ENCODE measurements around the gene A1CF. TPM values are rescaled to one million over a fixed set of nuclear protein-coding genes. Genes with fewer than 3 reads are reported as not detected.
"Not testable (repeated sequence)": the region's sequence is repeated elsewhere in the genome, so short reads cannot be mapped to it uniquely, and the experiment has no call there.

Gene A1CF, protein sequence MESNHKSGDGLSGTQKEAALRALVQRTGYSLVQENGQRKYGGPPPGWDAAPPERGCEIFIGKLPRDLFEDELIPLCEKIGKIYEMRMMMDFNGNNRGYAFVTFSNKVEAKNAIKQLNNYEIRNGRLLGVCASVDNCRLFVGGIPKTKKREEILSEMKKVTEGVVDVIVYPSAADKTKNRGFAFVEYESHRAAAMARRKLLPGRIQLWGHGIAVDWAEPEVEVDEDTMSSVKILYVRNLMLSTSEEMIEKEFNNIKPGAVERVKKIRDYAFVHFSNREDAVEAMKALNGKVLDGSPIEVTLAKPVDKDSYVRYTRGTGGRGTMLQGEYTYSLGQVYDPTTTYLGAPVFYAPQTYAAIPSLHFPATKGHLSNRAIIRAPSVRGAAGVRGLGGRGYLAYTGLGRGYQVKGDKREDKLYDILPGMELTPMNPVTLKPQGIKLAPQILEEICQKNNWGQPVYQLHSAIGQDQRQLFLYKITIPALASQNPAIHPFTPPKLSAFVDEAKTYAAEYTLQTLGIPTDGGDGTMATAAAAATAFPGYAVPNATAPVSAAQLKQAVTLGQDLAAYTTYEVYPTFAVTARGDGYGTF
- not detected for total RNA-seq

DNA sequence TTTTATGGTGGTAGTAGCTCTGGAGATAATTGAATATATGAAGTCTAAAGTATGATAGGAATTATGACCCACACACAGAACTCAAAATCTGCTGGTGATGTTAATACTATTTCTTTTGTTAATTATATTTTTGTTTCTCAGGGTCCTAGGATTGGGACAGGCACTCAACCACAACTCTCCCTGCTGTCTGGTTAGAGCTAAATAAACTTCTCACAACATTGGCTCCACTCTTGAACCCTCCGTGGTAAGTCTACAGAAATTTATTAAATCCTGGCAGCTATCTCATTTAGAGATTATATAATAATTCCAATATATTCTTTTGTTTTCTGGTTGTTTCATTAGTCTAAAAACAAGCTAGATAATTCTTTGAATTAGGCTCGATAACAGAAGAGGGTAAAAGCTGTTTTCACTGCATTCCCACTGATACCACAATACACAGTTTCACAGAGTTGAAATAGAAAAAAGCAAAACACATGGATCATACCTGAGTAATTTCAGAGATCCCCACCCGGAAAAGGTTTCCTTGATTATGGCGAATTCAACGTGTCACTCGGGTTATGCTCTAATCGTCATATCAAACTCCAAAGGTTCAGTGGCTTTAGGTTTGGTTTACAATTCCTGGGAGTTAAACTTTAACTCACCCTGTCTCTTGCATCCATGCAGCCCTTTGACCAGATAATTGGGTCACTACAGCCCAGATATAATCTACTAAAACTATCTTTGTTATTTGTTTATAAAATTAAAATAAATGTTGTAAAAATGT lies at the start of gene A1CF:
Gene A1CF (minus strand): TSS at position 531 of the 763 bp plus-strand sequence. CDS start 25,687 bp downstream, outside the sequence.
- no peak for DNase-seq

DNA sequence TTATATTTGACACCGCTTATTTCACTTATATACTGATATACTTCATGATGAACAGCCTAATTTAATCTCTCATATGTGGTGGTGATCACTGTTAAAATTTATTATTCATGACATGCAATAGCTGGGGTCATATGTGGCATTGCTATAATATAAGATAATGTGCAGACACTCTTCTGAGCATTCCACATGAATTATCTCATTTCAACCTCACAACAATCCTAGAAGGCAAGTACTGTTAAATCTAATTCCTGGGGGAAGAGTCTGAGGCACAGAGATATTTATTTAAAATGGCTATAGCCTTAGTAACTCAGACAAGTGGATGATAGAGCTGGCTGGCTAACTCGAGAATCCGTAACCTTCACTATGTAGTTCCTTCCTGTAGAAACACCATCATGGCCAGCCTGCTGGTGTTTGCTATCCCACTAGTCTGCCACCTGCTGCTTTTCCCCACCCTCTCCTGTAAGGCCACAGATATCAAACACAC lies 46.6 kb upstream of the A1CF start:
- no peak for DNase-seq

DNA sequence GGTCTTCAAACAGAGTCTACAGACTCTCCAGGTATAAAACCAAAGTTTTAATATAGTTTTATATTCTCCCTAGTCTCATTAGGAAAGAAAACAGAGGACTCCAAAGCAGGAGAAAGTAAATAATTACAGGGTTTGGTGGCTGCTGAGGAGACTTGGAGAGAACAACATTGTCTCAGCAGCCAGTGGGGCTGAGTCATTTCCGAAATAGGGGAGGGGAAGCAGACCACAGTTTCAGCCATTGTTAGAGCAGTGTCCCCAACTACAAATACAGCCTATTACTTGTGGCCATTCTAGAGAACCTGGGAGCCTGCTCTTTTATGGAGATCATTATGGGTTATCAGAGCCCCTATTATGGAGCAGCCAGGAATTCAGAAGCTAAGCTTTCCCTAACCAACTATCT lies 44.2 kb upstream of the A1CF start:
- DNase-seq, result no peak

DNA sequence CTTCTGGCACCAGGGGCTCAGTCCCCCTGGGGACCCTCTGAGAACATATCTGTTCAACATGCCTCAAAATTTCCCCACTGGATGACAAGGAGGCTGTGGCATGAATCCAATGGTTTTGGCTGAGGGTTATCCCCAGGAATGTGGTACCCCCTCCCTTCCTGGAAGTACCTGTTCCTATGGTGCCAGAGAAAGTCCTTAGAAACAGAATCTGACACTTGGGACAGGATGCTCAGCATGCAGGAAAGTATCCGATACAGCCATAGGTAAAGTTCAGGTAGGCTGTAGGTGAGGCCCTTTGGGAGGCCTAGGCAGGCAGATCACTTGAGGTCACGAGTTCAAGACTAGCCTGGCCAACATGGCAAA lies 42.7 kb upstream of the A1CF start:
- DNase-seq, result no peak

DNA sequence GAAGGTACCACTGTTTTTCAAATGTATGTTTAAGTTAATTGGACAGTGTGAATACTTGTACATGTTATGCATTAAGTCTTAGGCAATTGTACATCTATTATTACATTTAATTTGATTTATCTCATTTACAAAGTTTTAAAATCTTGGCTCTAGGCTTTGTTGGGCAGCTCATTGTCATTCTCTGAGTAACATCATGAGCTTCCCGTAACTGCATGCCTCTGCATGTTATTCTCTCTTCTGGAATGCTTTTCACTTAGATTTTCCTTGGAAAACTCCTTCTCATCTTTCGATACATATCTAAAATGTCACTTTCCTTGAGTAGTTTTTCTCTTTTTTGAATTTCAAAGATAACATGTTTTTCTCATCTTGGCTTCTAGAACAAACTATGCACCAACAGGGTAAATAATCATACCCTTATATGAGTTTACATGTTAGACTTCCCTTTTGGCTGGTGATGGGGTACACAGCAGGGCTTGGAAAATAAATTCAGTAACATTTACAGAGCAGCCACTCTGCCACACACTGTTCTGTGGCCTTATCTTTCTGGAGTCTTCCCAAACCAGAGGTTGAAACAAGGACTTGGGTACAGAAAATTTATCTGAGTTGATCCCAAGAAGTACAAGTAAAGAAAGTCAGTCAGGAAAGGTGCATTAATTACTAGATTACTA lies 42.2 kb upstream of the A1CF start:
- DNase-seq, result no peak

DNA sequence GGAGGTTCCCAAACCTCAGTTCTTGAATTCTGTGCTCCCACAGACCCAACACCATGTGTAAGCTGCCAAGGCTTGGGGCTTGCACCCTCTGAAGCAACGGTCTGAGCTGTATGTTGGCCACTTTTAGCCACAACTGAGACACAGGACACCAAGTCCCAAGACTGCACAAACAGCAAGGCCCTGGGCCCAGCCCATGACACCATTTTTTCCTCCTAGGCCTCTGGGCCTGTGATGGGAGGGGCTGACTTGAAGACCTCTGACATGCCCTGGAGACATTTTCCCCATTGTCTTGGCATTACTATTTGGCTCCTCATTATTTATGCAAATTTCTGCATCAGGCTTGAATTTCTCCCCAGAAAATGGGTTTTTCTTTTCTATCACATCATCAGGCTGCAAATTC lies 38.0 kb upstream of the A1CF start:
- not testable (repeated sequence) for DNase-seq

DNA sequence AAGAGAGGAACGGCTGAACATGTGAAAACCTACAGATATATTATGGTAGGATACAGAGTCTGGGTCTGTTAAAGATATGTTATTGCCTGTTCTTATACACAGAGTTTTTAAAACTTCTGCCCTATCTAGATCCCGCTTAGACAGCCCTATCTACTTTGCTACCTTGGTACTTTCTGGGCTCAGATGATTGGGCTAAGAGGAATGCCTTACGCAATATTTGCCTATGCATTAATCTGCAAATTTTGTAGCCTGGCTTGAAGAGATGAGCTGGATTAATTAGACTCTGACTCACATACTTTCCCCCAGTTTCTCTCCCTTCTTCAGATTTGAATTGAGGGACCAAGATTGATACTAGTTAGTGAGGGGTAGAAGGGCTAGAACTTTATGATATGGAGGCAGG lies 33.6 kb upstream of the A1CF start:
- DNase-seq, result no peak

DNA sequence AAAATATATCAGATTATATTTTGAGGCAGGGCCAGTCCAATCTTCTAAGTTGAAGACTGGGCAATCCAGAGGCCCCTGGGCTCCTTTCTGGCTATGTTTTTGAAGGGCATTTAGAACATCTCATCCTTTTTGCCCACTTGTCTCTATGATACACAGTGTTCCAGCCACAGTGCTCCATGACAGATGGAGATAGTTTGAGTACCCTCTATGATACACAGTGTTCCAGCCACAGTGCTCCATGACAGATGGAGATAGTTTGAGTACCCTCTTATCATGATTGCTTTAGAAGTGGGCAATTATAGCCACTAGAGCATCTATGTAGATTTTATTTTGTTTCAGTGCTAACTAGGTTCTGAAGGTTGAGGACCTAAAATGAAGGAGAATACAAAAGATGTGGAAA lies 33.1 kb upstream of the A1CF start:
- DNase-seq, result no peak

DNA sequence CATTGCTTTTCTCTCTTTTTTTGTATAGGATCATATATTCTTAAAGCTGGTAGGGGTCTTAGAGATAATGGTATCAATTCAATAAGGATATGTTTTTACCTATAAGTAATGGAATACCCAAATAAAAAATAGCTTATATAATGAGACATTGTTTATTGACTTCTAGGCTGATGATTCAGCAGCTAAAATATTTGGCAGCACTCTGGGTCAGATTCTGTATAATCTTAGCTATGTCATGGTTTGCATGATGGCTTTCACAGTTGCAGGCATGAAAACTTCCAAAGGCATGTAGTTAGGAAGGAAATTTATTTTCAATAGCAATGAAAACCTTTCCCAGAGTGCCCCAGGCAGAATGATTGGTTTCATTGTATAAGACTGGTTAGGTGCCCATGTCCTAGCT lies 32.1 kb upstream of the A1CF start:
- DNase-seq, result no peak

DNA sequence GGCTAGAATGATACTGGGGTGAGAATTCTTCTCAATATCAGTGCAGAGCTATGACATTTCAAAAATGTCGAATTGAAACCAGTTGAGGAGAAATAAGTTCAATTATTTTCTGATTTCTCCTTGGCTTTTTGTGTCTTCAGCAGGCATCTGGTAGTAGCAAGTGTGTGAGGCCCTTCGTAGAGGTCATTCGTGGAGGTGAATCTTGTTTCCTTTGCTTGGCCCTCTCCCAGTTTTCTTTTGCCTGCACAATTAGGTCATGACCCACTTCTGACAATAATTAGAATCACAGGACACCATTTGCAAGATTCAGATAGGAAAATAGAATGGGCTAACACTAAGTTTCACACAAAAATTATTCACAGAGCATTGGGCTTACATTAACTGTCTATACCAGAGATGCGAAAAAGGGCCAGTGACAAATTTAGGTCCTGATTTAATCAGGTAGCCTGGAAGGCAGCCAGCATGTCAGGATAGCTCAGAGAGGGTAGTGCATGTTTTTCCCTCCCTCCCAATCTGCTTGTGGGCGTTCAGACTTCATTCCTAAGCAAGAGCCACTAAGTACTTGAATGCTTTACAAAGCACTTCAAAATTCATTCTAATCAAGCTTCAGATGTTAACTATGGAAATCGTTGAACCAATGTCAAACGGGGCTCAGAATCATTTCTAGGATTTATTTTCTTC lies 24.0 kb upstream of the A1CF start:
- no peak for DNase-seq

DNA sequence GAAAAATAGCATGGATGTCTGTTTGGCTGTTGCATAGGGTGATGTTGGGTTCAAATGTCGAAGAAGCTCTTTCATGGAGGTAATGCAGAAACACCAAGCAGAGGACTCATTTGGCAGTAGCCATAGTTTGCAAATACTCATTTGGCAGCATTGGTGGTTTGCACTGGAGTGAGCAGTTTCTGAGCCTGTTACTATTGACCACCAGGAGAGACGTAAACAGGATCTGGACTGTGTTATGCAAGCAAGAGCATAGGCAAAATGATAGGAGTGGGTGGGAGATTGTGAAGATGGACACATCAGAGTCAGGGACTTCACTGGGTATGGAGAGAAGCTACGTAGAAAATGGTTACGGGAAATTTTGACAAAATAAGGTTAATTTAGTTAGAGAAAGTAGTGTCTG lies 22.9 kb upstream of the A1CF start:
- DNase-seq, result no peak

DNA sequence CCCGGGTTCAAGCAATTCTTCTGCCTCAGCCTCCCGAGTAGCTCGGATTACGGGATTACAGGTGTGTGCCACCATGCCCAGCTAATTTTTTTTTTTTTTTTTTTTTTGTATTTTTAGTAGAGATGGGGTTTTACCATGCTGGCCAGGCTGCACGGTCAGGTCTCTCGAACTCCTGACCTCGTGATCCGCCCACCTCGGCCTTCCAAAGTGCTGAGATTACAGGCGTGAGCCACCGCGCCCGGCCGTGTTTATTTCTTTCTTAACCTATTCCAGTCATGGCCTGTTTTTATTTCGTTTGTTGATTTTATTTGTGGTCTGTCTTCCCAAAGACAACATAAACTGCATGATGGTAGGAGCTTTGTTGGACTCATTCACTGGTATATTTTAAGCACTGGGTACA lies 20.4 kb upstream of the A1CF start:
- DNase-seq, result not testable (repeated sequence)

DNA sequence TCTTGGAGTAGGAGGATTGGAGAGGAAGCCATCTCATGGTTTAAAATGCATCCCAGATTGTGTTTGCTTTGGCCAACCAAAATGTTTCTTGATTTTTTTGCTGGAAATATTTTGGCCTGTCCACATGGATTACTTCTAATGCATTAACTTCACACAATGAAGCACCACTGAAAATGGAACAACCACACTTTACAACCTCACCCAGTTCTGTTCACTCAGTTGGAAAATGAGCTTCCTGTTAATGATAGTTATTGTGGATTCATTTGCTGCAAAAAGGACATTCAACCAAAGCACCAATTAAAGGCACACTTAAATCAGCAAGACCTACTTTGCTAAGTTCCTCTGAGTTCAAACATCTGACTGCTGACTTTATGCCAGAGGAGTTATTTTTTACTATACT lies 11.3 kb upstream of the A1CF start:
- no peak for DNase-seq

DNA sequence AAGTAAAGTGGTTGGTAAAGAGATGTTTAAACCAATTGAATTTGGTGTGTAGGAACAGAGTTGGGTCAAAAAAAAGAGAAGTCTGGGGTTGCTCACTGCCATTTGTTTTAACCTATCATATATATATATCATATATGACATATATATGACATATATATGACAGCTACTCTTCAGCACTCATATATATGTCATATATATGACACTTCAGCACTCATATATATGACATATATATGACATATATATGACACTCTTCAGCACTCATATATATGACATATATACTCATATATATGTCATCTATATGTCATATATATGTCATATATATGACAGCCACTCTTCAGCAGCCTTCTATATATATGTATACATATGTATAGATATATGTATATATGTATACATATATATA lies 8.9 kb upstream of the A1CF start:
- DNase-seq, result no peak

DNA sequence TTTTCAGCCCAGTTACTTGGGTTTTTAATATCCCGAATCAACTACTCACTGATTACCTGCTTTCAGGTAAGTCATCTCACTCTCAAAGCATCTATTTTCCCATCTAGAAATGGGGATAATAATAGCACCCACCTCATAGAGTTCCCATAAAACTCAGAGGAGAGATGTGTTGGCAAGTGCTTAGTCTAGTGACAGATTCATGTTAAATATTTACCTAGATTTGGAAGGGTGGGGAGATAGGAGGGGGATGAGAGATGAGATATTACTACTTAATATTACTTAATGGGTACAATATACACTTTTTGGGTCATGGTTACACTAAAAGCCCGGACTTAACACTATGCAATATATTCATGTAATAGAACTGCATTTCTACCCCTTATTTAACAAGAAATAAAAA lies 7.0 kb upstream of the A1CF start:
- DNase-seq, result no peak

DNA sequence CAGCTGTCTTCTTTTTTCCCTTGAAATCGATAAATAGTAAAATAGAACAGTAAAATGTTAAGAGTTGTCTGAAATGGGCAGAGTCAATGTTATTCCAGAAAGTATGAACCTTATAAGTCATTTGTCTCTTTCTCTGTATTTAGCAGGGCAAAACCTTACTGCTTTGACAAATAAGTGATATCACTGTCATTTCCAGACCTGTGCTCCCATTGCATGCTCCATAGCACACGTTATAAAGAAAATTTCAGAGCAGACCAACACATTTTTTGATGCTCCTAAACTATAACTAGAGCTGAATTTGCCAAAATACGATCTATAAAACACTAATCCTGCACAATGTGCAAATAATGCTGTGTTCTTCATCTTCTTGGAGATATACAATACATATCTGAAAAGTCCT lies 1.1 kb downstream of the A1CF start:
- DNase-seq, result no peak

DNA sequence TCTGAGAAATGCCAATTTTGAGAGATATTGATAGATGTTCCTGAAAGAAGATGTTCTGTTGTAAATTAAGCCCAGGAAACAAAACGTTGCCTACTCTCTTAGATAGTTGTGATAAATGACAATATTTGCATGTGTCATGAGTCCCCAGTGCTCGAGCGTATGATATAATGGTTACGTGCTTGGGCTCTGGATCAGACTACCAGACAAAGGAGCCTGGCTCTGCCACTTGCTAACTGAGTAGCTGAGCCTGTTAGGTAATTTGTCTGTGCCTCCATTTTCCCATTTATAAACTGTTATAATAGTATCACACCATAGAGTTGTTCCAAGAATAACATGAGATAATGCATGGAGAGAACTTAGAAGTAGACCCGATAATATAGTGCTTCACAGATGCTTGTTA lies 1.8 kb downstream of the A1CF start:
- DNase-seq, result no peak

DNA sequence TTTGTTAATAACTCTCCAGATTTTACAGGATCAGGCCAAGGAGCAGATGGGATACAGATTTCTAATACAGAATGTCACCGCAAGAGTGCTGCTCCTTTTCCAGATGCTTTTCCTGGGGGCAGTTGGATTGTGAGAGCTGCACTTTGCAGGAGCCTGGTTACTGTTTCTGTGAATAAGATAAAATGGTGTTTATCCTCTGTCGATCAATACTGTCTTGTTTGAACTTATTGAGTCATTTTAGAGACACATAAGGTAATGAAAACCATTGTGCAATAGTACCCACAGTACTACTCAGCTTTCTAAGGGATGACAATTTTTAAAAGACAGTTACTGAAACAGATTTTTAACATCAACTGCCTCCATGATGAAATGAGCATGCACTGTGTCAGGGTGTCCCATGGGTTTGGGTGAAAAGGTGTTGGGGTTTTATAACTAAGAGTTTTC lies 2.9 kb downstream of the A1CF start:
- no peak for DNase-seq

DNA sequence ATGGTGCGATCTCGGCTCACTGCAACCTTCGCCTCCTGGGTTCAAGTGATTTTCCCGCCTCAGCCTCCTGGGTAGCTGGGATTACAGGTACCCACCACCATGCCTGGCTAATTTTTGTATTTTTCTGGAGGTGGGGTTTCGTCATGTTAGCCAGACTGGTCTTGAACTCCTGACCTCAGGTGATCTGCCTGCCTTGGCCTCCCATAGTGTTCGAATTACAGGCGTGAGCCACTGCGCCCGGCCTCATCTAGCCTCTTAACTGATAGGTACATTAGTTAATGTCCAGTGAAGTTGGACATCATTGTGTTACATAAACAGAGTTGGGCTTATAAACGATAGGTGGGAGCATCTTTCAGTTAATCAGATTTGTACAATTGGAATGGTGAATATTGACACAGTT lies 4.4 kb downstream of the A1CF start:
- not testable (repeated sequence) for DNase-seq

DNA sequence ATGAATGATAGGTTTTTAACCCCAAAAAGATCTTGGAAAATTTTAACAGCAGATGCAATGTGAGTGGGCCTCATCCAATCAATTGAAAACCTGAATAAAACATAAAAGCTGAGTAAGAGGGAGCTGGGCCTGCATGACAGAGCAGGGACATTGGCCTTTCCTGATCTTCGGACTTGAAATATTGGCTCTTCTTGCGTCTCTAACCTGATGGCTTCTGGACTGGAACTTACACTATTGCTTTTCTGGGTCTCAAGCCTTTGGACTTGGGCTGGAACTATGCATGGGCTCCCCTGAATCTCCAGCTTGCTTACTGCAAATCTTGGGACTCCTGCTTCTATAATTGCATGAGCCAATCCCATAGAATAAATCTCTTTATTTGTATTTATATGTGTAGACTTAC lies 9.0 kb downstream of the A1CF start:
- no peak for DNase-seq

DNA sequence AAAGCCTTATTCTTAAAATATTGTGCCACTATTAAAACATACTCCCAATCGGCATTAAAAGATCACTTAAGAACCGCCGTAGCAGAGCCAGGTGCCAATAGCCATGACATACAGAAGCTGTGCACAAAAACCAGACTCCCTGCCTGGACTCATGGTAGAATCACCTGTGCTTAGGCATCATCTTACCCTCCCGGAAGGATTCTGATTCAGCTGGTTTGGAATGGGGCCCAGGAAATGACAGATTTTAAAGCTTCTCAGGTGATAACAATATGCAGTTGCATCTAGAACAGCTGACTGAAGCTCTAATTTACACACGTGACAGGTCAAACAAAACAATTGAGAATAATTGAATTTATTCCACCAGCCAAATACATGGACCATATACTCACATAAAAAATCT lies 10.7 kb downstream of the A1CF start:
- no peak for DNase-seq

DNA sequence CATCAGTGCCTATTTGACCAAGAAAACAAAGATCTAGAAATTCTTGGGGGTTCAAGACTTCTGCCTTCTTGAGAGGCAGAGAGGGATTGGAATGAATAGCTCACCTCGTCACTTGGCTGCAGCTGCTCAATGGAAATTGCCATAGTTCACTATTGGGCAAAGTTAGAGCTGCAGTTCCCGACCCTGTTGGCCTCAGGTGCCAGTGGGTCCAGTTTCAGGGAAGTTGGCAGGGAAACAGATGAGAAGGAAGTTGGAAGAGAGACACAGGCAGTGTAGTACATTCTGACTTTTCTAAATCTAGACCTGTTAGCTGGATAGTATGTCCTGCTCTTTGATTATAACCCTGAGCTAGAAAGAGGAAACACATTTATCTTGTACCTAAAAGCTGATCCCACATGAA lies 19.1 kb downstream of the A1CF start:
- DNase-seq, result no peak
